H1 (cell line): ENCODE data around the gene PTX4. TPM values are rescaled to one million over a fixed set of nuclear protein-coding genes. Genes with fewer than 3 reads are reported as not detected.

ENCODE experiments used
- CTCF ChIA-PET: fragments of 300-600 bp; sonication (Branson Sonifier 250); formaldehyde crosslinking; loops from one replicate; lab custom pipeline; 2021; ENCODE audit not compliant: partially characterized antibody; lab: Charles Lee
- POLR2A ChIA-PET: fragments of 300-600 bp; sonication (Branson Sonifier 250); formaldehyde crosslinking; loops from one replicate; lab custom pipeline; 2021; ENCODE audit warnings: inconsistent platforms; ENCODE audit not compliant: partially characterized antibody; lab: Charles Lee
- DNase-seq, 2 experiments: peaks; one replicate each; pipeline versions ENCODE4 v3.0.0 to v3.0.0-alpha.2; 2010 to 2022; ENCODE audit warnings: low spot score in 2 of 2, low read depth in 1 of 2, mixed read lengths in 1 of 2
- FAIRE-seq: peaks from 2 replicates; lab custom pipeline; 2011; peaks lifted over from hg19 to GRCh38; lab: Jason Lieb, UNC
- H2AFZ ChIP-seq: 2 replicates; pipeline ENCODE4 v1.8.1; 2012; ENCODE audit warnings: low read length, inconsistent platforms
- H2AK5ac ChIP-seq: 2 replicates; pipeline ENCODE4 v1.6.1; 2013; ENCODE audit warnings: low read depth, low read length
- H2BK120ac ChIP-seq: replicated peaks from 2 replicates; pipeline ENCODE3; 2013; ENCODE audit warnings: low read depth, low read length, inconsistent platforms
- H2BK12ac ChIP-seq: 2 replicates; pipeline ENCODE4 v1.6.1; 2013; ENCODE audit warnings: low read depth, low read length
- H2BK15ac ChIP-seq: 2 replicates; pipeline ENCODE4 v1.6.1; 2013; ENCODE audit warnings: low read length
- H2BK20ac ChIP-seq: 2 replicates; pipeline ENCODE4 v1.6.1; 2013; ENCODE audit warnings: low read length
- H2BK5ac ChIP-seq: 2 replicates; pipeline ENCODE4 v1.6.1; 2013; ENCODE audit warnings: low read depth, low read length
- H3K14ac ChIP-seq: 2 replicates; pipeline ENCODE4 v1.6.1; 2013; ENCODE audit warnings: inconsistent platforms; ENCODE audit not compliant: insufficient read length
- H3K18ac ChIP-seq: 2 replicates; pipeline ENCODE4 v1.6.1; 2013; ENCODE audit warnings: low read length; ENCODE audit errors: extremely low read depth
- H3K23ac ChIP-seq: 2 replicates; pipeline ENCODE4 v1.6.1; 2013; ENCODE audit warnings: inconsistent platforms; ENCODE audit not compliant: insufficient read length
- H3K23me2 ChIP-seq: 2 replicates; pipeline ENCODE4 v1.6.1; 2013; ENCODE audit warnings: low read depth, low read length
- H3K27ac ChIP-seq: 2 replicates; pipeline ENCODE4 v1.6.1; 2011; ENCODE audit warnings: low read depth, low read length, inconsistent platforms
- H3K27me3 ChIP-seq, 4 experiments: replicated peaks in 1 of 4; 1 replicate in 1 of 4; 2 replicates in 3 of 4; pipeline versions ENCODE4 v1.6.1 to v1.8.1; 2011 to 2013; ENCODE audit warnings: low read length in 3 of 4, mild to moderate bottlenecking in 3 of 4, inconsistent platforms in 2 of 4, mixed read lengths in 2 of 4, moderate library complexity in 1 of 4; ENCODE audit not compliant: control insufficient read depth in 3 of 4, insufficient read depth in 3 of 4; ENCODE audit errors: extremely low read depth in 1 of 4
- H3K36me3 ChIP-seq, 4 experiments: 2 replicates each; pipeline versions ENCODE4 v1.6.1 to v1.8.1; 2011 to 2013; ENCODE audit warnings: mild to moderate bottlenecking in 4 of 4, low read length in 3 of 4, moderate library complexity in 2 of 4, control low read depth in 1 of 4, inconsistent platforms in 1 of 4; ENCODE audit not compliant: insufficient read depth in 4 of 4, control insufficient read depth in 2 of 4
- H3K4ac ChIP-seq: replicated peaks from 2 replicates; pipeline ENCODE3; 2013; ENCODE audit warnings: low read length, low read depth, mixed read lengths, inconsistent platforms; ENCODE audit not compliant: insufficient read length
- H3K4me1 ChIP-seq, 4 experiments: replicated peaks in 1 of 4; 1 replicate in 1 of 4; 2 replicates in 3 of 4; pipeline versions ENCODE4 v1.6.1 to v1.8.1; 2011 to 2013; ENCODE audit warnings: low read length in 3 of 4, inconsistent platforms in 2 of 4, mixed read lengths in 1 of 4; ENCODE audit not compliant: insufficient read depth in 4 of 4, control insufficient read depth in 3 of 4
- H3K4me2 ChIP-seq, 2 experiments: 2 replicates each; pipeline versions ENCODE4 v1.6.1 to v1.8.1; 2011 to 2013; ENCODE audit warnings: low read depth in 2 of 2, low read length in 2 of 2, control low read depth in 1 of 2, inconsistent platforms in 1 of 2, mild to moderate bottlenecking in 1 of 2; ENCODE audit not compliant: insufficient read depth in 1 of 2
- H3K4me3 ChIP-seq, 4 experiments: fragments of 200-600, 300-600 bp in 1 of 4; sonication (generic), shearing (Covaris generic), sonication (Bioruptor Twin) in 1 of 4; 2 replicates each; pipeline versions ENCODE4 v1.5.1 to v1.8.1; 2011 to 2016; ENCODE audit warnings: low read length in 4 of 4, low read depth in 3 of 4, control low read depth in 2 of 4, inconsistent platforms in 2 of 4, mild to moderate bottlenecking in 2 of 4, mixed read lengths in 1 of 4, moderate library complexity in 1 of 4; ENCODE audit not compliant: insufficient read depth in 2 of 4; ENCODE audit errors: extremely low read depth in 1 of 4
- H3K56ac ChIP-seq: replicated peaks from 2 replicates; pipeline ENCODE3; 2013; ENCODE audit warnings: low read depth, mild to moderate bottlenecking, mixed read lengths, low read length, inconsistent platforms; ENCODE audit not compliant: insufficient read length
- H3K79me1 ChIP-seq: 2 replicates; pipeline ENCODE4 v1.6.1; 2013; ENCODE audit warnings: low read depth, low read length, control low read depth
- H3K79me2 ChIP-seq, 2 experiments: 2 replicates each; pipeline versions ENCODE4 v1.6.1 to v1.8.1; 2012 to 2013; ENCODE audit warnings: low read length in 2 of 2, mild to moderate bottlenecking in 2 of 2, inconsistent platforms in 1 of 2; ENCODE audit not compliant: insufficient read depth in 2 of 2, control insufficient read depth in 1 of 2
- H3K9ac ChIP-seq, 4 experiments: replicated peaks in 1 of 4; 1 replicate in 1 of 4; 2 replicates in 3 of 4; pipeline versions ENCODE4 v1.6.1 to v1.8.1; 2011 to 2013; ENCODE audit warnings: low read depth in 3 of 4, low read length in 3 of 4, control low read depth in 2 of 4, mild to moderate bottlenecking in 2 of 4, moderate library complexity in 2 of 4, inconsistent platforms in 1 of 4; ENCODE audit errors: extremely low read depth in 1 of 4
- H3K9me3 ChIP-seq, 2 experiments: 2 replicates each; pipeline versions ENCODE4 v1.6.1 to v1.8.1; 2012 to 2013; ENCODE audit warnings: mild to moderate bottlenecking in 2 of 2, moderate library complexity in 2 of 2, control low read depth in 1 of 2, inconsistent platforms in 1 of 2, low read depth in 1 of 2, low read length in 1 of 2, mixed read lengths in 1 of 2; ENCODE audit not compliant: insufficient read depth in 2 of 2
- H4K20me1 ChIP-seq, 2 experiments: replicated peaks in 1 of 2; 2 replicates each; pipeline versions ENCODE3 to v1.8.1; 2011 to 2013; ENCODE audit warnings: inconsistent platforms in 2 of 2, low read length in 2 of 2, mild to moderate bottlenecking in 1 of 2; ENCODE audit not compliant: insufficient read depth in 2 of 2, control insufficient read depth in 1 of 2
- H4K5ac ChIP-seq: 2 replicates; pipeline ENCODE4 v1.6.1; 2013; ENCODE audit warnings: low read length, low read depth, mixed read lengths, inconsistent platforms; ENCODE audit not compliant: insufficient read length
- H4K8ac ChIP-seq: 2 replicates; pipeline ENCODE4 v1.8.0; 2013; ENCODE audit warnings: mild to moderate bottlenecking, moderate library complexity, low read length, inconsistent platforms; ENCODE audit not compliant: insufficient read depth; ENCODE audit errors: extremely low read depth
- H4K91ac ChIP-seq: replicated peaks from 2 replicates; pipeline ENCODE3; 2013; ENCODE audit warnings: low read length, mixed read lengths, inconsistent platforms; ENCODE audit not compliant: insufficient read length
- BCL11A ChIP-seq, 2 experiments: IDR thresholded peaks; one replicate each; pipeline ENCODE4 v1.6.1; 2011; ENCODE audit warnings: low read depth in 2 of 2, low read length in 2 of 2, mild to moderate bottlenecking in 2 of 2
- CREB1 ChIP-seq: IDR thresholded peaks from 2 replicates; pipeline ENCODE4 v1.6.1; 2012; ENCODE audit warnings: inconsistent platforms
- HDAC2 ChIP-seq, 2 experiments: fragments of 300-600 bp in 1 of 2; sonication (generic) in 1 of 2; IDR thresholded peaks; 2 replicates each; pipeline ENCODE4 v1.6.1; 2011 to 2012; ENCODE audit warnings: low read depth in 2 of 2, low read length in 2 of 2, mild to moderate bottlenecking in 2 of 2, moderate library complexity in 2 of 2, borderline replicate concordance in 1 of 2, inconsistent platforms in 1 of 2
- PHF8 ChIP-seq: fragments of 200-600 bp; sonication (generic); conservative IDR thresholded peaks from 2 replicates; pipeline ENCODE4 v1.7.1; 2012; ENCODE audit warnings: low read depth, mild to moderate bottlenecking, inconsistent platforms, low read length, moderate library complexity
- RBBP5 ChIP-seq: IDR thresholded peaks from 2 replicates; pipeline ENCODE4 v1.7.1; 2012; ENCODE audit warnings: low read depth, mild to moderate bottlenecking, inconsistent platforms, low read length, moderate library complexity, borderline replicate concordance
- SAP30 ChIP-seq: fragments of 300-600 bp; sonication (generic); IDR thresholded peaks from 2 replicates; pipeline ENCODE4 v1.7.1; 2012; ENCODE audit warnings: low read length, moderate library complexity, mild to moderate bottlenecking, inconsistent platforms; ENCODE audit not compliant: insufficient read depth, insufficient replicate concordance
- SIX5 ChIP-seq: IDR thresholded peaks from 2 replicates; pipeline ENCODE4 v1.6.1; 2011; ENCODE audit warnings: mild to moderate bottlenecking, low read depth, low read length
- TAF7 ChIP-seq: optimal IDR thresholded peaks from 2 replicates; pipeline ENCODE3; 2011; ENCODE audit warnings: low read depth, mild to moderate bottlenecking, inconsistent platforms, low read length, moderate library complexity, borderline replicate concordance
- TCF12 ChIP-seq: IDR thresholded peaks from 2 replicates; pipeline ENCODE4 v1.6.1; 2011; ENCODE audit warnings: low read depth, mild to moderate bottlenecking, low read length
- WGBS, 2 experiments: shearing (Covaris generic) in 1 of 2; methylation state at CpG; one replicate each; pipeline versions ENCODE4 v1.1.6 to v1.1.7; 2013 to 2015; ENCODE audit warnings: low lambda C conversion rate in 2 of 2, mixed read lengths in 2 of 2, inconsistent platforms in 1 of 2, low coverage in 1 of 2, missing lambda C conversion rate in 1 of 2; ENCODE audit not compliant: insufficient replicate concordance in 2 of 2, insufficient coverage in 1 of 2, insufficient read length in 1 of 2; ENCODE audit errors: extremely low coverage in 1 of 2, missing lambda C conversion rate in 1 of 2; 5-methylcytosine and 5-hydroxymethylcytosine counted together
- polyA plus RNA-seq, 7 experiments: library from polyadenylated mRNA; depleted of rRNA in 3 of 7; stranded (reverse) in 5 of 7; unstranded in 2 of 7; fragments of >200 nt in 5 of 7; fragments of 200-250 nt in 2 of 7; gene quantifications; 1 replicate in 5 of 7; 2 replicates in 1 of 7; 4 replicates in 1 of 7; pipeline versions ENCODE4 v1.2.1 to v1.2.3, GENCODE V29; 2011 to 2013; ENCODE audit warnings: missing spikeins in 2 of 7, mixed read lengths in 2 of 7
- total RNA-seq: library from RNA; stranded (reverse); fragmentation: NEBNext Ultra II Directional; extraction: Animal tissue kit (Norgen Biotek cat#: 25700); gene quantifications from 2 replicates; pipeline ENCODE4 v1.2.1, GENCODE V29; 2021
- TF ChIP-seq, protein P1 (sequence below), 3 experiments: IDR thresholded peaks; 1 replicate in 2 of 3; 2 replicates in 1 of 3; pipeline versions ENCODE4 v1.5.1 to v1.6.1; 2011; ENCODE audit warnings: low read length in 3 of 3, mild to moderate bottlenecking in 3 of 3, inconsistent platforms in 2 of 3, low read depth in 1 of 3, moderate library complexity in 1 of 3; ENCODE audit not compliant: insufficient read depth in 1 of 3; ENCODE audit errors: control extremely low read depth in 1 of 3

The PTX4 gene
- total and polyA plus RNA-seq, 2 of the 8 experiments (the other 6 are each of a cell fraction or from before 2014, with no cell fraction given), result not detected

DNA sequence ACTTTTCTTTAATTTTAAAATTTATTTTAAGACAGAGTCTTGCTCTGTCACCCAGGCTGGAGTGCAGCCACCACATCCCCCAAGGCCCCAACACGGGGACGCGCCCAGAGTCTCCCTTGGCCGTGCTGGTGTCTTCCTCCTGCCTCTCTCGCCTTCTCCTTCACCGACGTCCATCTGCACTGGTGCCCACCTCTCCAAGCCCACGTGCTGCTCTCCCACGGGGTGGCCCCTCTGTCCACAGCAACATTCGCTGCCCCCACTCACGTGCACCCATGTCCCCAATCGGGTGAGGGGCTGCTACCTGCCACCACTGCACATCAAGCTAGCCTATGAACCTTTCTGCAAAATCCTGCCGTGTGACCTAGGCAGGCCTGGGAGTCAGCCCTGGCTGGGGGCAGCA lies 47.9 kb upstream of the PTX4 start:
- no peak overlapping the region for H4K5ac ChIP-seq
- H3K79me2 ChIP-seq, result no peaks in the 10 kb centered on the region
- CTCF ChIA-PET, result no interaction called here
- H3K23ac ChIP-seq, result no peak overlapping the region
- no peak overlapping the region for H2BK15ac ChIP-seq
- H2BK120ac ChIP-seq, result no peak overlapping the region
- H2AK5ac ChIP-seq, result no peak overlapping the region
- H2BK5ac ChIP-seq, result no peak overlapping the region
- H2AFZ ChIP-seq, result no peak overlapping the region
- FAIRE-seq (no peak), DNase-seq (no peak)
- no peak overlapping the region for H3K4me2 ChIP-seq
- H3K4me3 ChIP-seq, result no peak overlapping the region
- H2BK12ac ChIP-seq, result no peak overlapping the region
- no peaks in the 10 kb centered on the region for H3K23me2 ChIP-seq
- no peak overlapping the region for H3K18ac ChIP-seq
- no peaks in the 10 kb centered on the region; a peak in 1 of 7 replicates for H3K4me1 ChIP-seq
- no peak overlapping the region for H3K4ac ChIP-seq
- no peaks in the 10 kb centered on the region; a peak in 2 of 8 replicates for H3K36me3 ChIP-seq
- H4K8ac ChIP-seq, result no peak overlapping the region; the same call in 1 of the 2 replicates
- no peaks in the 10 kb centered on the region for H3K9me3 ChIP-seq
- no peak overlapping the region for H3K9ac ChIP-seq
- no peak overlapping the region for H2BK20ac ChIP-seq
- no peaks in the 10 kb centered on the region for H3K79me1 ChIP-seq
- H3K27ac ChIP-seq, result no peak overlapping the region
- H3K14ac ChIP-seq, result no peak overlapping the region
- H4K91ac ChIP-seq, result no peak overlapping the region
- peaks cover 4 to 9% of the 10 kb centered on the region in 2 experiments for H4K20me1 ChIP-seq
- 94% methylated on average over 13 of the region's 13 CpGs; no CpG with 5 or more reads in 1 of the 2 experiments for WGBS, 2 experiments
- H3K56ac ChIP-seq, result no peak overlapping the region
- H3K27me3 ChIP-seq, result no peaks in the 10 kb centered on the region
- POLR2A ChIA-PET, result interaction anchor here (1.4 kb wide), 1 partner anchor 26 kb away, joined by 4 read pairs; no protein-coding TSS in a partner anchor
- TF ChIP-seq TCF12, result no peak
- no peak for TF ChIP-seq SIX5
- no peak for TF ChIP-seq PHF8
- TF ChIP-seq CREB1, result no peak
- TF ChIP-seq TAF7, result no peak
- no peak for TF ChIP-seq SAP30
- no peak for TF ChIP-seq RBBP5
- TF ChIP-seq, protein P1, sequence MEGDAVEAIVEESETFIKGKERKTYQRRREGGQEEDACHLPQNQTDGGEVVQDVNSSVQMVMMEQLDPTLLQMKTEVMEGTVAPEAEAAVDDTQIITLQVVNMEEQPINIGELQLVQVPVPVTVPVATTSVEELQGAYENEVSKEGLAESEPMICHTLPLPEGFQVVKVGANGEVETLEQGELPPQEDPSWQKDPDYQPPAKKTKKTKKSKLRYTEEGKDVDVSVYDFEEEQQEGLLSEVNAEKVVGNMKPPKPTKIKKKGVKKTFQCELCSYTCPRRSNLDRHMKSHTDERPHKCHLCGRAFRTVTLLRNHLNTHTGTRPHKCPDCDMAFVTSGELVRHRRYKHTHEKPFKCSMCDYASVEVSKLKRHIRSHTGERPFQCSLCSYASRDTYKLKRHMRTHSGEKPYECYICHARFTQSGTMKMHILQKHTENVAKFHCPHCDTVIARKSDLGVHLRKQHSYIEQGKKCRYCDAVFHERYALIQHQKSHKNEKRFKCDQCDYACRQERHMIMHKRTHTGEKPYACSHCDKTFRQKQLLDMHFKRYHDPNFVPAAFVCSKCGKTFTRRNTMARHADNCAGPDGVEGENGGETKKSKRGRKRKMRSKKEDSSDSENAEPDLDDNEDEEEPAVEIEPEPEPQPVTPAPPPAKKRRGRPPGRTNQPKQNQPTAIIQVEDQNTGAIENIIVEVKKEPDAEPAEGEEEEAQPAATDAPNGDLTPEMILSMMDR (IDR thresholded peaks at IDR 0.05; ENCODE audit: control extremely low read depth in 1 of 3, insufficient read depth in 1 of 3, low read depth in 1 of 3, low read length in 3 of 3), result no peak
- no peak for TF ChIP-seq BCL11A (IDR thresholded peaks at IDR 0.05; ENCODE audit: low read depth in 2 of 2, low read length in 2 of 2)
- TF ChIP-seq HDAC2 (IDR thresholded peaks at IDR 0.05; ENCODE audit: borderline replicate concordance in 1 of 2, low read depth in 2 of 2, low read length in 2 of 2), result no peak
